Stimulated activated CD4-positive, alpha-beta T cell treated with anti-CD3 and anti-CD28 coated beads, Interleukin-1b, Interleukin-23, amount 100 ng/mL, for 48 hours (primary cell): ENCODE results near the gene NKAIN2.

Experiments used
- DNase-seq: peaks from one replicate; pipeline ENCODE4 v3.0.0-alpha.2; 2020

NKAIN2 gene

GRCh38 chr6:124741341-124741740, 937.7 kb downstream of the NKAIN2 start:
- DNase-seq: no peak

- no peak for DNase-seq
These were observed 939.3 kb downstream of the NKAIN2 start for GRCh38 chr6:124742971-124743370.

- no peak for DNase-seq
These were observed 939.8 kb downstream of the NKAIN2 start for GRCh38 chr6:124743420-124743819.

GRCh38 chr6:124747349-124747748, 943.7 kb downstream of the NKAIN2 start:
- no peak for DNase-seq

- no peak for DNase-seq
These were observed 945.1 kb downstream of the NKAIN2 start for GRCh38 chr6:124748778-124749177.

GRCh38 chr6:124753001-124753400, 949.3 kb downstream of the NKAIN2 start:
- no peak for DNase-seq

GRCh38 chr6:124753562-124754105, 950.0 kb downstream of the NKAIN2 start:
- DNase-seq: no peak

- DNase-seq: no peak
These were observed 951.7 kb downstream of the NKAIN2 start for GRCh38 chr6:124755321-124755720.

- no peak for DNase-seq
These were observed 953.9 kb downstream of the NKAIN2 start for GRCh38 chr6:124757560-124757959.

GRCh38 chr6:124758663-124759062, 955.0 kb downstream of the NKAIN2 start:
- no peak for DNase-seq

- no peak for DNase-seq
These were observed 961.6 kb downstream of the NKAIN2 start for GRCh38 chr6:124765280-124765679.

- no peak for DNase-seq
These were observed 964.6 kb downstream of the NKAIN2 start for GRCh38 chr6:124768224-124768623.

- DNase-seq: no peak
These were observed 966.3 kb downstream of the NKAIN2 start for GRCh38 chr6:124769811-124770544.

GRCh38 chr6:124770784-124771183, 967.1 kb downstream of the NKAIN2 start:
- no peak for DNase-seq

- DNase-seq: no peak
These were observed 969.2 kb downstream of the NKAIN2 start for GRCh38 chr6:124772733-124773319.

GRCh38 chr6:124775121-124775520, 971.5 kb downstream of the NKAIN2 start:
- no peak for DNase-seq

- DNase-seq: no peak
These were observed 974.2 kb downstream of the NKAIN2 start for GRCh38 chr6:124777863-124778262.

- DNase-seq: no peak
These were observed 977.0 kb downstream of the NKAIN2 start for GRCh38 chr6:124780623-124781022.

- no peak for DNase-seq
These were observed 979.7 kb downstream of the NKAIN2 start for GRCh38 chr6:124783344-124783743.

GRCh38 chr6:124791156-124791555, 987.5 kb downstream of the NKAIN2 start:
- no peak for DNase-seq

- DNase-seq: no peak
These were observed 988.7 kb downstream of the NKAIN2 start for GRCh38 chr6:124792386-124792785.

- no peak for DNase-seq
These were observed 989.7 kb downstream of the NKAIN2 start for GRCh38 chr6:124793398-124793797.

GRCh38 chr6:124795643-124796463, 992.2 kb downstream of the NKAIN2 start:
- no peak for DNase-seq
